Measurements from ENCODE around the gene GAGE2A.

- no peak for TF ChIP-seq POLR2A (IDR thresholded peaks at IDR 0.05; ENCODE audit: low read depth, low read length)
- no peak for TF ChIP-seq POLR2AphosphoS5 (IDR thresholded peaks at IDR 0.05; ENCODE audit: low read depth, low read length)
These were observed 29.3 kb downstream of the GAGE2A start for GRCh38 chrX:49618574-49618973.

Data from GM12892 (cell line).